ENCODE data around the gene APOO. TPM values are rescaled to one million over a fixed set of nuclear protein-coding genes. Genes with fewer than 3 reads are reported as not detected.

APOO gene
- total RNA-seq, result 14.0 and 16.6 TPM in 2 replicates

DNA sequence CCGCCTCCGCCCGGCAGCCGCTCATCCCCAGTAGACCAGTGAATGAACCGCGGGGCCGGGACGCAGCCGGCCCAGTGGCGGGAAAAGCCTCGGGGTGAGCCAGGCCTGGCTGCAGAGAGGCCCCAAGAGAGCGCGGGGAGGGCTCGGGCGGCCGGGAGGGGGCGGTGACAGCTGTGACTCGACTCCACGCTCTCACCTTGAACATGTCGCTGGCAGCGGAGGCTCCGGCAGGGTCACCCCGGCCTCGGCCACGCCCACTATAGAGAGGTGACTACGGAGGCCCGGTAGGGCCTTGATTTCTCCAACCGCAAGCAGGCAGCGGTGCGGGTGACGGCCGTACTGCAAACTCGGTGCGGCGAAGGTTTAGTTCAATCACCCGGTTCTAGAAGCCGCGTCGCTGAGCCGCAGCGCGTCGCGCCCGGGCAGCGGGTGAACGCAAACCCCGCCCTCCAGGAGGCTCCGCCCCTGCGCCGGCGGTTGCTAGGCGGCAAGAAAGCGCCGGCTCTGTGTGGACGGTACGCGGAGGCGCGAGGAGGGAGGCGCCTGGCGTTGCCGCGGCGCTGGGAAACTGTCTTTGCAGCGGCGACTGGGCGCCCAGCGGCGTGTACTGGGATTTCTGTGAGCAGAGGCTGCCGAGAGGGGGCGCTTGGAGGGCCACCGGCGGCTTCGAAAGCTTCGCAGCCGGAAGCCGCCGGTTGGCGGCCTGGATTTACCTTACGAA is at the start of gene APOO, which contains the start of gene CXorf58:
TSS of gene APOO (minus strand) at position 441 of the 721 bp plus-strand sequence. CDS start at position 205, 236 bp downstream.
TSS of gene CXorf58 (plus strand) at position 509 of the 721 bp plus-strand sequence. CDS start 2,297 bp downstream, outside the sequence.
- Mint-ChIP-seq H3K9me3 (no peaks in the 10 kb centered on the region), H3K27me3 (no peaks in the 10 kb centered on the region), H3K4me1 (peaks cover 17% of the 10 kb centered on the region), H3K36me3 (ENCODE audit: low read depth) (no peaks in the 10 kb centered on the region), H3K27ac (peak within 1 kb of the TSS; percentile 88), H3K4me3 (peak within 1 kb of the TSS; percentile 82)
- POLR2A ChIA-PET, result interaction anchor here (0.6 to 3.8 kb wide), 10 partner anchors 11 to 240 kb away, joined by 3 to 59 read pairs (median 4); partner anchors contain the start of genes ACOT9, EIF2S3, PRDX4 and SAT1
- CTCF ChIA-PET, result interaction anchor here (1.0 to 4.0 kb wide), 4 partner anchors 118 to 240 kb away, joined by 3 to 32 read pairs (median 5); partner anchors contain the start of genes EIF2S3 and PRDX4
- DNase-seq, result peak; percentile 85
- peak; percentile 90 for ATAC-seq (ENCODE audit: low read depth)
- TF ChIP-seq CTCF (IDR thresholded peaks at IDR 0.05), result peak; percentile 7
- intact Hi-C loops (cut with micrococcal nuclease), result loop anchor here (1.0 to 2.0 kb wide), 8 partner anchors 45 to 335 kb away; partner anchors contain the start of genes ACOT9, EIF2S3, PRDX4 and SAT1

- Mint-ChIP-seq H3K9me3 (no peaks in the 10 kb centered on the region), H3K27me3 (no peaks in the 10 kb centered on the region), H3K4me1 (peaks cover 12% of the 10 kb centered on the region), H3K4me3 (no peak overlapping the region), H3K27ac (no peak overlapping the region), H3K36me3 (ENCODE audit: low read depth) (no peaks in the 10 kb centered on the region)
- no peak for TF ChIP-seq CTCF (IDR thresholded peaks at IDR 0.05)
- DNase-seq, result no peak
- intact Hi-C loops (cut with micrococcal nuclease), result loop anchor here (5.0 to 10.0 kb wide), 2 partner anchors 100 to 198 kb away; partner anchors contain the start of gene EIF2S3
- CTCF ChIA-PET, result no interaction called here
- POLR2A ChIA-PET, result no interaction called here
- no peak for ATAC-seq (ENCODE audit: low read depth)
These were observed 46.7 kb upstream of the APOO start for GRCh38 chrX:23954396-23954795.

DNA sequence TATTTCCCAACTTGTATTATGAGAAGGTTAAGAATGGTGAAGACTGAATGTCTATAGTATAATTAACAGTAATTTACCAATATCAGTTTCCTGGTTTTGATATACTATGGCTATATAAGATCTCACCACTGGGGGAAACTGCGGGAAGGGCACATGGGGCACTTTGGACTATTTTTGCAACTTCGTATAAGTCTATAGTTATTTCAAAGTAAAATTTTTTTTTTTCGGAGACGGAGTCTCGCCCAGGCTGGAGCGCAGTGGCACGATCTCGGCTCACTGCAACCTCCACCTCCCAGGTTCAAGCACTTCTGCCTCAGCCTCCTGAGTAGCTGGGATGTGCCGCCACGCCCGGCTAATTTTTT is 46.2 kb upstream of the APOO start:
- intact Hi-C loops (cut with micrococcal nuclease), result loop anchor here (2.0 to 10.0 kb wide), 4 partner anchors 45 to 198 kb away; partner anchors contain the start of genes CXorf58 and EIF2S3
- H3K27me3 Mint-ChIP-seq, result no peaks in the 10 kb centered on the region
- ATAC-seq (ENCODE audit: low read depth), result peak; percentile 29
- ChIA-PET CTCF (no interaction called here), POLR2A (interaction anchor here (0.9 to 1.5 kb wide), 3 partner anchors 46 to 100 kb away, joined by 3 to 12 read pairs (median 4); partner anchors contain the start of gene EIF2S3)
- H3K9me3 Mint-ChIP-seq, result no peaks in the 10 kb centered on the region
- DNase-seq, result no peak
- H3K4me1 Mint-ChIP-seq, result peaks cover 12% of the 10 kb centered on the region
- TF ChIP-seq CTCF (IDR thresholded peaks at IDR 0.05), result no peak
- H3K36me3 Mint-ChIP-seq (ENCODE audit: low read depth), result no peaks in the 10 kb centered on the region
- H3K4me3 Mint-ChIP-seq, result peak overlapping the region; percentile 72
- peak overlapping the region; percentile 90 for H3K27ac Mint-ChIP-seq

GRCh38 chrX:23952984-23953907 is 45.5 kb upstream of the APOO start:
- CTCF ChIA-PET, result no interaction called here
- Mint-ChIP-seq H3K4me3 (peak overlapping the region; percentile 72), H3K27me3 (no peaks in the 10 kb centered on the region), H3K36me3 (ENCODE audit: low read depth) (no peaks in the 10 kb centered on the region), H3K4me1 (peaks cover 12% of the 10 kb centered on the region), H3K27ac (peak overlapping the region; percentile 90), H3K9me3 (no peaks in the 10 kb centered on the region)
- peak; percentile 13 for DNase-seq
- intact Hi-C loops (cut with micrococcal nuclease), result loop anchor here (2.0 to 10.0 kb wide), 4 partner anchors 44 to 199 kb away; partner anchors contain the start of genes CXorf58 and EIF2S3
- POLR2A ChIA-PET, result interaction anchor here (0.6 to 1.5 kb wide), 4 partner anchors 45 to 224 kb away, joined by 3 to 12 read pairs (median 6); partner anchors contain the start of gene EIF2S3
- no peak for TF ChIP-seq CTCF (IDR thresholded peaks at IDR 0.05)
- ATAC-seq (ENCODE audit: low read depth), result peak; percentile 92

Measured in activated B cell treated with CpG ODN at 0.5 μM for 24 hours (primary cell).